Erythroblast (primary cell): ENCODE measurements around the gene PUS1.

Source experiments
- GATA1 ChIP-seq: IDR thresholded peaks from 2 replicates; pipeline ENCODE4 v1.6.1; 2011; ENCODE audit warnings: low read depth, mild to moderate bottlenecking, control low read depth, low read length, moderate library complexity
- POLR2A ChIP-seq: IDR thresholded peaks from 2 replicates; pipeline ENCODE4 v1.6.1; 2011; ENCODE audit warnings: mild to moderate bottlenecking, low read length

GRCh38 chr12:131989021-131989420, 59.9 kb downstream of the PUS1 start:
- TF ChIP-seq POLR2A = no peak
- TF ChIP-seq GATA1 = no peak
